Measurements from ENCODE around the gene CAPZB. TPM values are rescaled to one million over a fixed set of nuclear protein-coding genes. Genes with fewer than 3 reads are reported as not detected.

CAPZB gene
- total RNA-seq, 2 donors from 2014 or later: 336 to 373 TPM

DNA sequence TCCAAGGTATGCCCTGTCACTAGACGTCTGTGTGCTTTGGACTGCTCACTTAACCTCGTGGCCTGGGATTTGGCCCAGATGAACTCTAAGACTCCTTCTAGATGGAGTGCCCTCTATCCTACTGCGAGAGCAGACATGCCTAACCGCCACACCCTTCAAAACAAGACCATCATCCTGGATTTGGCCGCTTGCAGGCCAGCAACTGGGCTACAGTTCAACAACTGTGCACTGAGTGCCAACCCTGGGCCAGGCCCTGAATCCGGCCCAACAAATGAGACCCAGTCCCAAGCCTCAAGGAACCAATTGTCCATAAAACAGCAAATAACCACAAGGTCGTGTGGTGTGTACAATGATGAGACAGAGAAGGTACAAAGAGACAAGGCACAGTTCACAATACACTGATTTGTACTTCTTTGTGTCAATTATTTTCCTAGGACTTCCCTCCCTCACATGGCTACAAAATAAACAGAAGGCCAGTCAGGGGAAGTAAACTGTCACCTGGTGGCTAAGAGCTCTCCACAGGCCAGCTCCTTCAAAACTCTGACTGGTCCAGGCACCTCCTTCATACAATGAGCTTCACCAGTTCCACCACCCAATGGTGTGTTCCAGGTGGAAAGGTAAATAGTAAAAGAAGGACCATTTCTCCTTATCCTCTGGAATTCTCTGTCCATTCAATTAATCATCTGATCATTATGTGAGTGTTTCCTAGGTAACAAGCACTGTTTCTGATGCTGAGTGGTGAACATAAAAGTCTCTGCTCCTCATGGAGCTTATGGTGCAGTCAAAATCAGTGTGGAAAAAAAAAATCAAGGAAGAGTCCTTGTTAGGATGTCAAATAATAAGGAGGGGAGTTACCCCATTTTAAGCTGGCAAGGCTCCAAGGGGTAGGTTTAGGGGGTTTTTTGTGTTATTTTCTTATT lies 60.4 kb downstream of the CAPZB start:
- DNase-seq (no peak), ATAC-seq (replicated peaks in 1 of 2) (no peak)
- peak overlapping the region; percentile 79 for H3K27ac Mint-ChIP-seq
- H3K27me3 Mint-ChIP-seq (ENCODE audit: low read depth): no peaks in the 10 kb centered on the region
- peaks cover 0 to 3% of the 10 kb centered on the region in 2 donors for H3K36me3 Mint-ChIP-seq (ENCODE audit: insufficient read depth in 2 of 2)
- H3K4me3 Mint-ChIP-seq: no peak overlapping the region
- H3K4me1 Mint-ChIP-seq (ENCODE audit: low read depth): peaks cover 86% of the 10 kb centered on the region
- H3K9me3 Mint-ChIP-seq: no peaks in the 10 kb centered on the region

DNA sequence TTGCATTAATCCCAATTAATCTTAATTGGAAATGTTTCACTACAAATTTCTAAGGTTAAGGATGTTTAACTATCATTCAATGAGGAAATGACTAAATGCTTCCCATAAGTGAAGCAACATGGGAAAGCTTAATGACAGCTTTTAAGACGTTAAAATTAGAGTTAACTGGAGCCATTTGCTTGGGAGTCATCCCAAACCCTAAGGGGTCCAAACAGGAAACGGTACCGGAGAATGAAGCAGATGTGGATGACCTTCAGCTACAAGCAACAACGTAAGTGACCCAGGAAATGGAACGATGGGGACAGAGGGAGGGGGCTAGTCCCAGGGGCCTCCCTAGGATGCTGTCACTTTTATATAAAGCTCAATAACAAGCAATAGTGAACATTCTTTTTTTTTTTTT lies 62.2 kb downstream of the CAPZB start:
- Mint-ChIP-seq H3K36me3 (ENCODE audit: insufficient read depth in 2 of 2) (peaks cover 2 to 9% of the 10 kb centered on the region in 2 donors), H3K9me3 (no peaks in the 10 kb centered on the region), H3K4me1 (ENCODE audit: low read depth) (peaks cover 82% of the 10 kb centered on the region), H3K27ac (peak overlapping the region; percentile 73), H3K27me3 (ENCODE audit: low read depth) (no peaks in the 10 kb centered on the region), H3K4me3 (no peak overlapping the region)
- ATAC-seq (replicated peaks in 1 of 2): no peak
- no peak for DNase-seq

DNA sequence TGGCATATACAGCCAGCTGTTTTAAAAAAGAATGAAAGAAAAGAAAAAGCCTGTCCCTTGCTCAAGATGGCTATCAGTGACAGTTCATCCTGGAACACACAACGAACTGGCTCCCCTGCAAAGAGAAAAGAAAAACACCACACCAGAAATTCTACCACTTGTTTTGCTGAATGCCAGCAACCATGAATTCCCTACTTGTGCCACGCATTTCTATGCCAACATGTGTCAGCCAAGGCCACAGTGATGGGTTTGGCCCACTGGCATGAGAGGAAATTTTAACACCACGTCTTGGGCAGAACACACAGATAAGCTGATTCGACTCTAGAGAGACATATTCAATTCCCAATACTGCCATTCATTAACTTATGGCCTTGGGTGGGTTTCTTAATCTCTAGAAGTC lies 64.0 kb downstream of the CAPZB start:
- no peak for ATAC-seq (replicated peaks in 1 of 2)
- peak overlapping the region; percentile 83 for H3K27ac Mint-ChIP-seq
- no peaks in the 10 kb centered on the region for H3K27me3 Mint-ChIP-seq (ENCODE audit: low read depth)
- peaks cover 3 to 13% of the 10 kb centered on the region in 2 donors for H3K36me3 Mint-ChIP-seq (ENCODE audit: insufficient read depth in 2 of 2)
- no peak overlapping the region for H3K4me3 Mint-ChIP-seq
- peaks cover 75% of the 10 kb centered on the region for H3K4me1 Mint-ChIP-seq (ENCODE audit: low read depth)
- H3K9me3 Mint-ChIP-seq: no peaks in the 10 kb centered on the region
- DNase-seq: no peak

DNA sequence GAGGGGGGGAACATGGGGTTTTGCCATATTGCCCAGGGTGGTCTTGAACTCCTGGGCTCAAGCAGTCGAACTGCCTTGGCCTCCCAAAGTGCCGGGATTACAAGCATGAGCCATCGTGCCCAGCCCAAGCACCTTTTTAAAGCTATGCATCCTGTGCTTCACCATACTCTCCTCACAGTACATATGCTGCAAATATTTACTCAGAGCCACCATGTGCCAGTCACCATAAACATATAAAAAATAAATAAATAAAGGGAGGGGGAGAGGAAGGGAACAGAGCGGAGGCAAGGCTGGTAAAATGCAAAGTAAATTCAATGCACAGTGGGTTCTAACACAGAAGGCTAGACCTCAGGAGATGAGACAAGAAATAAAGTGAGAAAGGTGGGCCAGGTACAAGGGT lies 64.7 kb downstream of the CAPZB start:
- Mint-ChIP-seq H3K36me3 (ENCODE audit: insufficient read depth in 2 of 2) (peaks cover 4 to 13% of the 10 kb centered on the region in 2 donors), H3K4me1 (ENCODE audit: low read depth) (peaks cover 71% of the 10 kb centered on the region), H3K27ac (no peak overlapping the region), H3K9me3 (no peaks in the 10 kb centered on the region), H3K4me3 (no peak overlapping the region), H3K27me3 (ENCODE audit: low read depth) (no peaks in the 10 kb centered on the region)
- no peak for DNase-seq
- no peak for ATAC-seq (replicated peaks in 1 of 2)

DNA sequence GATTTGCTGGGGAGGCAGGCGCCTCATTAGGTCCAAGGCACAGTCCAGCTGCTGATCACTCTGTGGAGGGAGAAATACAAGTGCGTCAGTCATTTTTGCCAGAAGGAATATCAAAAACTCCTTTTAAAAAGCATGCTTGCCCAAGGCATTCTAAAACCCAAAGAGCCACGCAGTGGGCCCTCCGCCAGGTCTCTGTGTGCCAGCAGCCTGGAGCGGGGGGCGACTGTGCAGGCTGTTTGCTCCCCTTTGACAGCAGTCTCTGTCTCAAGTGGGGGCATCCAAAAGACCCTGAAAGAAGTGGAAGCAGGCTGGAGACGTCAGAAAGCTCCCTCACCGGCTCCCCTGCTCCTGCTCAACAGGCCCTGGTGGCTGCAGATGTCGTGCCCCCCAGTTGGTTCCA lies 65.6 kb downstream of the CAPZB start:
- DNase-seq (no peak), ATAC-seq (replicated peaks in 1 of 2) (no peak)
- Mint-ChIP-seq H3K4me1 (ENCODE audit: low read depth) (peaks cover 68% of the 10 kb centered on the region), H3K36me3 (ENCODE audit: insufficient read depth in 2 of 2) (peaks cover 4 to 13% of the 10 kb centered on the region in 2 donors), H3K9me3 (no peaks in the 10 kb centered on the region), H3K4me3 (no peak overlapping the region), H3K27me3 (ENCODE audit: low read depth) (no peaks in the 10 kb centered on the region), H3K27ac (no peak overlapping the region)

DNA sequence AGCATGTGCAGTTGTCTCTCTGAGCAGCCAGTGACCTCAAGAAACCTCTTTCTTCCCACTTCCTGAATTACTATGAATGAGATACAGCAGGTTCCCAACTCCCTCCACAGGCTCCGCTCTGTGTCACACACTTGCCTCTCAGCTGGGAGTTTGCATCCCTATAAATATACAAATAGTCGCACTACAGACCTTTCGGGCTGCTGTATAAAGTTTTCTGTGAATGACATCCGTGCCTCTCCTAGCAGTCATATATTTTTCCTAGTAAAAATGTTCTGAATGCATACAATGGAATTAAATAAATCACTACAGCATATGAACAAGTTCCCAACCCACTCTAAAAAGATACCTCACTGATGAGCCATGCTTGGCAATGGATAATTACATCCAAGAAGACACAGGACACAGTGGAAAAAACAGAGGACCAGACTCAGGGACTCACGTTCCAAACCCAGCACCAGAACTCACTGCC lies 66.8 kb downstream of the CAPZB start:
- no peak for ATAC-seq (replicated peaks in 1 of 2)
- Mint-ChIP-seq H3K36me3 (ENCODE audit: insufficient read depth in 2 of 2) (peaks cover 4 to 13% of the 10 kb centered on the region in 2 donors), H3K27ac (peak overlapping the region; percentile 43), H3K9me3 (no peaks in the 10 kb centered on the region), H3K4me3 (no peak overlapping the region), H3K4me1 (ENCODE audit: low read depth) (peaks cover 58% of the 10 kb centered on the region), H3K27me3 (ENCODE audit: low read depth) (no peaks in the 10 kb centered on the region)
- DNase-seq: no peak

DNA sequence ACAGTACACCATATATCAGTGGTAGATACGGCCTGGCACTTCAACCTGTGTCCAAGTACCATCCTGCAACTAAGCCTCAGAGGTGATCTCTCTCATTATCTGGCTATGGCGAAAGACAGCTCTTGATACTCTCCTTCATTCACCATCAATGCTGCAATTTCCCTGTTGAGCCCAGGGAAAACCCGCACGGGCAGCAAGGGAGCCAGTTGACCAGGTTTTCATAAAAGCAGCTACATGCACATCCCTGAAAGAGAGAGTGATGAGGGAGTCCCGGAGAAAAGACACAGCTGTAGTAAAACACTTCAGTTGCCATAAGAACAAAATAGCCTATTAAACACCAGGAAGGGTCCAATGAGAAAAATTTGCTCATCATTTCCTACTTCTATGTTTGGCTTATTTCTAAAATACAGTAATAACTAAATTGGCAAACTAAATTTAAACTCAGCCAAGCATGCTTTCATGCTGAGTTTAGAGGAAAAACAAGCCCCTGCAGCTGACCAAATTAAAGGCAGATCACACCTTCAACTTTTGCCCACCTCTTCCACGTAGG lies 68.3 kb downstream of the CAPZB start:
- ATAC-seq (replicated peaks in 1 of 2) (no peak), DNase-seq (no peak)
- Mint-ChIP-seq H3K27me3 (ENCODE audit: low read depth) (no peaks in the 10 kb centered on the region), H3K4me3 (no peak overlapping the region), H3K9me3 (no peaks in the 10 kb centered on the region), H3K27ac (peak overlapping the region; percentile 25), H3K4me1 (ENCODE audit: low read depth) (peaks cover 45% of the 10 kb centered on the region), H3K36me3 (ENCODE audit: insufficient read depth in 2 of 2) (peaks cover 4 to 13% of the 10 kb centered on the region in 2 donors)

DNA sequence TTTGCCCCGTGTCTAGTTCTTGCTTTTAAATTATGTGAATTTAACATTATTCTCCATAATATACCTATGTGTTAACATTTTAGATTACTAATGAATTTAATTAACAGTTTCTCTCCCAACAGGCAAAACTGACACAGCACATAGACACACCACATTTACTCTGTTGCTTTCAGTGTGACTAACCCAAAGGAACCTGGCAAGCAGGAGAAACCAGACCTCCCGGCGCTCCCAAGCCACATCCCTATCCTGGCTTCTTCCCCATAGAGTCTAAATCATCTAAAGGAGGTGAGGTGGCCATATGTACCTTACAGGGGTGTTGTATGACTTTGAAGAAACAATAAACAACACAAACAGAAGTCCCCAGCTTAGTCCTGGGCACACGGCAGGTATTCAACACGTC lies 69.2 kb downstream of the CAPZB start:
- H3K27me3 Mint-ChIP-seq (ENCODE audit: low read depth): no peaks in the 10 kb centered on the region
- peaks cover 44% of the 10 kb centered on the region for H3K4me1 Mint-ChIP-seq (ENCODE audit: low read depth)
- H3K9me3 Mint-ChIP-seq: no peaks in the 10 kb centered on the region
- ATAC-seq (replicated peaks in 1 of 2): no peak
- DNase-seq: no peak
- H3K36me3 Mint-ChIP-seq (ENCODE audit: insufficient read depth in 2 of 2): peaks cover 4 to 13% of the 10 kb centered on the region in 2 donors
- no peak overlapping the region for H3K27ac Mint-ChIP-seq
- H3K4me3 Mint-ChIP-seq: no peak overlapping the region

DNA sequence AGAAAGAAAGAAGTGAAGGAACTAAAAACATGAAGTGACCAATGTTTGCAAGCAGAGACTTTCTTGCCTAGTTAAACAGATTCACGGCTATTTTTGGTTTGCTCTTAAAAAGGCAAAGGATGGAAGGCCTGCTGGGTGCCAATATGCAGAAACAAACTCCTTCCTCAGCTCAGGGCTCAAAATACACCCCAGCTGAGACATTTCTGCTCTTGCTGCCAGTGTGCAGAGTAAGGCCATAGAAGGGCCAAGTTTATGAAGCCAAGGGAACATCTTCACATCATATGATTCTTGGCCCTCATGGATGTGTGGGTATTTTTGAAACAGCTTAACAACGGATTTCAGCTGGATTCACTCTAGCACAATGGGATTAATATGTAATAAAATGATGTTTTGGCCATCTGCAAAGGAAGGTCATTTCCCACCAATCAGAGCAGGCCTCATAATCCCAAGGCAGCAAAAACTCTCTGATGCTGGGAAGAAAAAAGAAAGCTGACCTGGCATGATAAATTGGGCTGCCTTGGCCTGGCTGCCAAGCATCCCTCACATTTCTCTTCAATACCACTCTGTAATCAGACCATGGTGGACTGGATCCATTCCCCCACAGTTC lies 70.7 kb downstream of the CAPZB start:
- DNase-seq (no peak), ATAC-seq (replicated peaks in 1 of 2) (no peak)
- H3K27me3 Mint-ChIP-seq (ENCODE audit: low read depth): no peaks in the 10 kb centered on the region
- peaks cover 4 to 13% of the 10 kb centered on the region in 2 donors for H3K36me3 Mint-ChIP-seq (ENCODE audit: insufficient read depth in 2 of 2)
- peak overlapping the region; percentile 32 for H3K27ac Mint-ChIP-seq
- H3K4me3 Mint-ChIP-seq: no peak overlapping the region
- peaks cover 53% of the 10 kb centered on the region for H3K4me1 Mint-ChIP-seq (ENCODE audit: low read depth)
- no peaks in the 10 kb centered on the region for H3K9me3 Mint-ChIP-seq

DNA sequence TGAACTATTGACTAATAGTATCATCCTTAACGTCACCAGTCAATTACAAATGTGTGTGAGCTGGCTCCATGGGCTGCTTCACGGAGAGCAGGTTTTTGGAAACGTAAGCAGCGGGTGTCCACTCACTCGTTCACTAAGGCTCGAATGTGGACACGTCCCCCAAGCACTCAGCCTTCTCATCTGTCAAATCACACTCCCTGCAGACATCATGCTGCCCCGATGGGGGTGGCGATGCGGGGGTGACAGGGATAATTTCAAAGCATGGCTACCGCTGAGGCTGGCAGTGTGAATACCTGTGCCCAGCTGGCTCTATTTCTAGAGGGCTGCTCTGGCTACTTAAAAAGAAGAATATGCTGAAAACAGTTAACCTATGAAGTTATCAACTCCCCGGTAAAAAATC lies 71.3 kb downstream of the CAPZB start:
- Mint-ChIP-seq H3K27me3 (ENCODE audit: low read depth) (no peaks in the 10 kb centered on the region), H3K4me1 (ENCODE audit: low read depth) (peaks cover 54% of the 10 kb centered on the region), H3K9me3 (no peaks in the 10 kb centered on the region), H3K27ac (peak overlapping the region; percentile 32), H3K36me3 (ENCODE audit: insufficient read depth in 2 of 2) (peaks cover 4 to 12% of the 10 kb centered on the region in 2 donors), H3K4me3 (no peak overlapping the region)
- DNase-seq (no peak), ATAC-seq (replicated peaks in 1 of 2) (no peak)

DNA sequence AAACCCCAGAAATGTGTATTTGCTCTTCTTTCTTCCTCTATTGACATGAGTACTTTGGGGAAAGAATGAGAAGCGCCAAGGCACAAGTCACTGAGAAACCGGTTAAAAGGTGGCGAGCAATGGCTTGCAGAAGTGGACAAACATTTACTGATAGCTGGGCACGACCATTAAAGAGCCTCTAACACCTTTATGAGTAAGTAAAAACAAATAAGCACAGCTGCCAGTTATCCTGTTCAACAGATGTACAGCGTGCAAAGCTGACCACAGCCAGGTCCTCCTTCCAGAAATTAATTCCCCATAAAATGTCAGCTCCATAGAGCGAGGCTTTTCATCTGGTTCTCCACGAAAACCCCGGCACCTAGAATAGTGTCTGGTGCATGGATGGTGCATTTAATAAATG lies 72.7 kb downstream of the CAPZB start:
- ATAC-seq (replicated peaks in 1 of 2): no peak
- Mint-ChIP-seq H3K9me3 (no peaks in the 10 kb centered on the region), H3K4me3 (no peak overlapping the region), H3K36me3 (ENCODE audit: insufficient read depth in 2 of 2) (peaks cover 2% of the 10 kb centered on the region in 2 donors), H3K27me3 (ENCODE audit: low read depth) (no peaks in the 10 kb centered on the region), H3K4me1 (ENCODE audit: low read depth) (peaks cover 48% of the 10 kb centered on the region), H3K27ac (no peak overlapping the region)
- no peak for DNase-seq

DNA sequence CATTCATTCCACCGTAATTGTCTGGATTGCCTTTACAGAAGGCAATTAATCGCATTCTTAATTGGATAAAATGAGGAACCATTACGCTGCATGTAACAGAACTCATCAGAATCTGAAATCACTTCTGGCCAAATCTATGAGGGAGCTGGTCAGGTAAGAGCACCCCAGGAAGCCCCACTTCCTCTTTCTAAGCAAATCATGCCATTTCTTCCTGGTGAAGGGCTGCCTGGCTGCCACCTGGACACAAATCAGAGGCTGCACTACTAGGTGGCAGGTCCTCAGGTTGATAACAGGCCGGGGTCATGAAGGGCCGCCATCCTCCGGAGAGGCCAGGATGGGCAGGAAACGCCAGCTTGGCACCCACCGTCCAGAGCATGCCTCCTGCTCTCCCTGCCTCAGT lies 73.7 kb downstream of the CAPZB start:
- DNase-seq (no peak), ATAC-seq (replicated peaks in 1 of 2) (no peak)
- no peaks in the 10 kb centered on the region for H3K27me3 Mint-ChIP-seq (ENCODE audit: low read depth)
- H3K4me3 Mint-ChIP-seq: no peak overlapping the region
- H3K36me3 Mint-ChIP-seq (ENCODE audit: insufficient read depth in 2 of 2): peaks cover 2% of the 10 kb centered on the region in 2 donors
- H3K4me1 Mint-ChIP-seq (ENCODE audit: low read depth): peaks cover 57% of the 10 kb centered on the region
- H3K9me3 Mint-ChIP-seq: no peaks in the 10 kb centered on the region
- H3K27ac Mint-ChIP-seq: peak overlapping the region; percentile 78

DNA sequence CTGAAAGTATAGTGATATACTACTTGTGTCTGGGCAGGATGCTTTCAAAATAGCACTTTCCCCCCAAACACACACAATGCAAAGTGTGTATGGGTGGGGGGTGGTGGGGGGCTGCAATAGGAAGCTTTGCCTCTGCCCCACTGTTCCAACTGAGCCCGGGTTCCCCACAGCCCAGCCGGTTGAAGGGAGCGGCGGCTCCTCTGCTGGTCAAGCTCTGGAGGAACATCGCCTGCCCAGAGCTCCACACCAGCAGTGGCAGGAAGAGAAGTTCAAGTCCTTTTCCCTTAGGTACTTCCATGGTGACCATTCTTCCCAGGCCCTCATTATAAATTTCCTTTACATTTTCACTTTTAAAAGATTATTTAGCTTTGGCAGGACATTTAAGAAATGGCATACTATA lies 74.9 kb downstream of the CAPZB start:
- Mint-ChIP-seq H3K4me3 (no peak overlapping the region), H3K27me3 (ENCODE audit: low read depth) (no peaks in the 10 kb centered on the region), H3K27ac (no peak overlapping the region), H3K36me3 (ENCODE audit: insufficient read depth in 2 of 2) (peaks cover 0 to 2% of the 10 kb centered on the region in 2 donors), H3K4me1 (ENCODE audit: low read depth) (peaks cover 61% of the 10 kb centered on the region), H3K9me3 (no peaks in the 10 kb centered on the region)
- ATAC-seq (replicated peaks in 1 of 2) (no peak), DNase-seq (no peak)
